ENCODE results near the gene THBS4. TPM values are rescaled to one million over a fixed set of nuclear protein-coding genes. Genes with fewer than 3 reads are reported as not detected.

THBS4 gene
- total and polyA plus RNA-seq, 4 donors: 0.08 to 0.28 (median 0.20) TPM

DNA sequence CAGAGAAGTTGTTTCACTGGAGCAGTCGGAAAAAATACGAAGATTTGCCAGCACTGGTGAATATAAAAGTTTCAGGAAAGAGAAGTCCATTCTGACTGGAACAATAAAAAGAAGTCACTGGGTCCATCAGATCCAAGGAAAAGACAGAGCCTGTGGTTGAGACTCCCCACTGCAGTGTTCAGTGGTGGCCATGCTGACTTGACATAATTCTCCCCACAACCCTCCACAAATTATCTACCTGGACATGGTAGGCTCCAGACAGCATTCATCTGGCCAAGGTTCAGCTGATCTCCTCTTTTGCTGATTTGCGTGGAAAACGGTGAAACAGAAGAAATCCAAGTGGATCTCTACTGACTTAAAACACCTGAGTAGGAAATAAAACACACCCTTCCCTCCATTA, 8.0 kb downstream of the THBS4 start:
- Histone ChIP-seq H3K9ac (ENCODE audit: low read depth in 1 of 2, low read length in 2 of 2) (no peak overlapping the region), H3K36me3 (ENCODE audit: control insufficient read depth in 4 of 4, insufficient read depth in 3 of 4, low read depth in 1 of 4, low read length in 3 of 4) (no peaks in the 10 kb centered on the region), H3K4me1 (ENCODE audit: control insufficient read depth in 4 of 4, insufficient read depth in 4 of 4, low read length in 3 of 4) (no peaks in the 10 kb centered on the region), H3K27me3 (ENCODE audit: control insufficient read depth in 4 of 4, insufficient read depth in 4 of 4, low read length in 3 of 4) (peaks cover 0 to under 1% (median 0%) of the 10 kb centered on the region in 4 donors), H3K4me3 (ENCODE audit: low read depth in 1 of 3, low read length in 3 of 3) (no peak overlapping the region), H3K9me3 (ENCODE audit: control insufficient read depth in 4 of 4, low read length in 3 of 4) (no peaks in the 10 kb centered on the region), H3K27ac (ENCODE audit: low read depth in 1 of 2, low read length in 2 of 2) (no peak overlapping the region)
- TF ChIP-seq, protein P1, sequence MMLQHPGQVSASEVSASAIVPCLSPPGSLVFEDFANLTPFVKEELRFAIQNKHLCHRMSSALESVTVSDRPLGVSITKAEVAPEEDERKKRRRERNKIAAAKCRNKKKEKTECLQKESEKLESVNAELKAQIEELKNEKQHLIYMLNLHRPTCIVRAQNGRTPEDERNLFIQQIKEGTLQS (IDR thresholded peaks at IDR 0.05): no peak
- TF ChIP-seq, protein P2, sequence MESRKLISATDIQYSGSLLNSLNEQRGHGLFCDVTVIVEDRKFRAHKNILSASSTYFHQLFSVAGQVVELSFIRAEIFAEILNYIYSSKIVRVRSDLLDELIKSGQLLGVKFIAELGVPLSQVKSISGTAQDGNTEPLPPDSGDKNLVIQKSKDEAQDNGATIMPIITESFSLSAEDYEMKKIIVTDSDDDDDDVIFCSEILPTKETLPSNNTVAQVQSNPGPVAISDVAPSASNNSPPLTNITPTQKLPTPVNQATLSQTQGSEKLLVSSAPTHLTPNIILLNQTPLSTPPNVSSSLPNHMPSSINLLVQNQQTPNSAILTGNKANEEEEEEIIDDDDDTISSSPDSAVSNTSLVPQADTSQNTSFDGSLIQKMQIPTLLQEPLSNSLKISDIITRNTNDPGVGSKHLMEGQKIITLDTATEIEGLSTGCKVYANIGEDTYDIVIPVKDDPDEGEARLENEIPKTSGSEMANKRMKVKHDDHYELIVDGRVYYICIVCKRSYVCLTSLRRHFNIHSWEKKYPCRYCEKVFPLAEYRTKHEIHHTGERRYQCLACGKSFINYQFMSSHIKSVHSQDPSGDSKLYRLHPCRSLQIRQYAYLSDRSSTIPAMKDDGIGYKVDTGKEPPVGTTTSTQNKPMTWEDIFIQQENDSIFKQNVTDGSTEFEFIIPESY (IDR thresholded peaks at IDR 0.05): no peak
- TF ChIP-seq NR2F2 (IDR thresholded peaks at IDR 0.05) (no peak), FOXA1 (IDR thresholded peaks at IDR 0.05) (no peak), TAF1 (conservative IDR thresholded peaks at IDR 0.05) (no peak), EGR1 (IDR thresholded peaks at IDR 0.05; ENCODE audit: low read depth in 2 of 2) (no peak), HNF4A (conservative IDR thresholded peaks at IDR 0.05) (no peak), HNF4G (IDR thresholded peaks at IDR 0.05) (no peak), YY1 (IDR thresholded peaks at IDR 0.05) (no peak), SP1 (IDR thresholded peaks at IDR 0.05) (no peak), GABPA (IDR thresholded peaks at IDR 0.05 in 1 of 2, conservative IDR thresholded peaks at IDR 0.05 in 1 of 2) (no peak), RXRA (IDR thresholded peaks at IDR 0.05) (no peak)
- no peak for DNase-seq (ENCODE audit: low spot score)
- WGBS: 80% methylated on average over 4 of the region's 4 CpGs

DNA sequence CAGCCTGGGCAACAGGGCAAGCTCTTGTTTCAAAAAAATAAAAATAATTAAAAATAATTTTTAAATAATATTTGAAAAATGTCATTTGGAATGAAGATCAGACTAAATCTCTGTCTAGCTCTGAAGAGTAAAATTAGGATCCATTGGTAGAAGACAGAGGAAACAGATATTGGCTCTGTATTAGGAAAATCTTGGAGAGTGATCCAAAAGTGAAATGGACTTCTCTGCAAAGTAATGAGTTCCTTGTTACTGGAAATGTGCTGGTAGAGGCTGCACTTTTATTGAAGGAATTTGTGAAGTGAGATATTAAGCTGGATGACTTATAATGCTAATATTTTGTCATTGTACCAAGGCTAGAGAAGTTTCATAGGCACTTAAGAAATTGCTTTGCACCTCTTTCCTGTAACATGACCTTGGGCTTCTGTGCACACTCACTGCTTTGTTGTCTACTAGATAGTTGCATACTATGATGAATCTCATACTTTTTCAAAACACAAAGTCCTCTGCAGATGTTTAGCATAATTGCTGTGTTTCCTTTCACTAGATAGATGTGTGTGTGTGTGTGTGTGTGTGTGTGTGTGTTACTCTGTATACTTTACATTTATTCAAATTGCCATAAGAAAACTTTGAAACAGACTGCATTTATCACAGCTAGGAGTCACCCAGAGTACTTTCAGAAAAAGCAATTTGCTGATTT, 13.1 kb downstream of the THBS4 start:
- no peak overlapping the region for H3K9ac ChIP-seq (ENCODE audit: low read depth in 1 of 2, low read length in 2 of 2)
- no peaks in the 10 kb centered on the region for H3K9me3 ChIP-seq (ENCODE audit: control insufficient read depth in 4 of 4, low read length in 3 of 4)
- no peak for DNase-seq (ENCODE audit: low spot score)
- H3K36me3 ChIP-seq (ENCODE audit: control insufficient read depth in 4 of 4, insufficient read depth in 3 of 4, low read depth in 1 of 4, low read length in 3 of 4): no peaks in the 10 kb centered on the region
- no peak overlapping the region for H3K4me3 ChIP-seq (ENCODE audit: low read depth in 1 of 3, low read length in 3 of 3)
- H3K4me1 ChIP-seq (ENCODE audit: control insufficient read depth in 4 of 4, insufficient read depth in 4 of 4, low read length in 3 of 4): no peaks in the 10 kb centered on the region
- H3K27me3 ChIP-seq (ENCODE audit: control insufficient read depth in 4 of 4, insufficient read depth in 4 of 4, low read length in 3 of 4): peaks cover 0 to 5% (median 1%) of the 10 kb centered on the region in 4 donors
- TF ChIP-seq SP1 (IDR thresholded peaks at IDR 0.05) (no peak), RXRA (IDR thresholded peaks at IDR 0.05) (no peak)
- TF ChIP-seq, protein P3, sequence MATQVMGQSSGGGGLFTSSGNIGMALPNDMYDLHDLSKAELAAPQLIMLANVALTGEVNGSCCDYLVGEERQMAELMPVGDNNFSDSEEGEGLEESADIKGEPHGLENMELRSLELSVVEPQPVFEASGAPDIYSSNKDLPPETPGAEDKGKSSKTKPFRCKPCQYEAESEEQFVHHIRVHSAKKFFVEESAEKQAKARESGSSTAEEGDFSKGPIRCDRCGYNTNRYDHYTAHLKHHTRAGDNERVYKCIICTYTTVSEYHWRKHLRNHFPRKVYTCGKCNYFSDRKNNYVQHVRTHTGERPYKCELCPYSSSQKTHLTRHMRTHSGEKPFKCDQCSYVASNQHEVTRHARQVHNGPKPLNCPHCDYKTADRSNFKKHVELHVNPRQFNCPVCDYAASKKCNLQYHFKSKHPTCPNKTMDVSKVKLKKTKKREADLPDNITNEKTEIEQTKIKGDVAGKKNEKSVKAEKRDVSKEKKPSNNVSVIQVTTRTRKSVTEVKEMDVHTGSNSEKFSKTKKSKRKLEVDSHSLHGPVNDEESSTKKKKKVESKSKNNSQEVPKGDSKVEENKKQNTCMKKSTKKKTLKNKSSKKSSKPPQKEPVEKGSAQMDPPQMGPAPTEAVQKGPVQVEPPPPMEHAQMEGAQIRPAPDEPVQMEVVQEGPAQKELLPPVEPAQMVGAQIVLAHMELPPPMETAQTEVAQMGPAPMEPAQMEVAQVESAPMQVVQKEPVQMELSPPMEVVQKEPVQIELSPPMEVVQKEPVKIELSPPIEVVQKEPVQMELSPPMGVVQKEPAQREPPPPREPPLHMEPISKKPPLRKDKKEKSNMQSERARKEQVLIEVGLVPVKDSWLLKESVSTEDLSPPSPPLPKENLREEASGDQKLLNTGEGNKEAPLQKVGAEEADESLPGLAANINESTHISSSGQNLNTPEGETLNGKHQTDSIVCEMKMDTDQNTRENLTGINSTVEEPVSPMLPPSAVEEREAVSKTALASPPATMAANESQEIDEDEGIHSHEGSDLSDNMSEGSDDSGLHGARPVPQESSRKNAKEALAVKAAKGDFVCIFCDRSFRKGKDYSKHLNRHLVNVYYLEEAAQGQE (IDR thresholded peaks at IDR 0.05): no peak
- no peak overlapping the region for H3K27ac ChIP-seq (ENCODE audit: low read depth in 1 of 2, low read length in 2 of 2)
